ENCODE results near the gene KHDRBS2.

The KHDRBS2 gene

GRCh38 chr6:62285612-62286469, at the start of gene KHDRBS2:
Gene KHDRBS2, minus strand, starts transcription at chr6:62286225.
- H3K4me3 ChIP-seq (ENCODE audit: low read depth, low read length), result no peak within 1 kb of the TSS
- no peak for TF ChIP-seq CTCF (IDR thresholded peaks at IDR 0.05; ENCODE audit: insufficient read depth, low read length, missing control alignments)
- ChIA-PET POLR2A (no interaction called here), CTCF (no interaction called here)
- no peak for DNase-seq (ENCODE audit: low read depth, low spot score)

DNA sequence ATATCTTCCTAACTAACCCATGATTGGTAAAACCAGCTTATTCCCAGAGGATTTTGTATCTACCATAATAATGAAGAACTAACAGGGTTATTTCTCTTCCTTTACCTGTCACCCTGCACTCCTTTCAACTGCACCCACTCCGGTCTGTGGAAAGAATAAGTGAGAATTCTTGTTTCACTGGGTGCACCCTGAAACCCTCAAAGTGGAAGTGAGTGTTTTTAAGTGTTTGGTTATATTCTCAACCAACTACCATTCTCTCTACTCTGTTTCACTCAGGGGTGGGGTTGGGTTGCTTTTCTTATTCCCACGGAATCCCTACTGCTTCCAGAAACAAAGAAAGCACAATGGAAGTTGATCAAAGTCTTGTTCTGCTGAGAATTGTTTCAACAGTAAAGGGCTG, 42.6 kb upstream of the KHDRBS2 start:
- ChIA-PET POLR2A (no interaction called here), CTCF (no interaction called here)
- DNase-seq (ENCODE audit: low read depth, low spot score), result no peak

GRCh38 chr6:62324834-62325233, 38.8 kb upstream of the KHDRBS2 start:
- POLR2A ChIA-PET, result no interaction called here
- CTCF ChIA-PET, result no interaction called here
- no peak overlapping the region for H3K4me3 ChIP-seq (ENCODE audit: low read depth, low read length)
- DNase-seq (ENCODE audit: low read depth, low spot score), result no peak
- no peak for TF ChIP-seq CTCF (IDR thresholded peaks at IDR 0.05; ENCODE audit: insufficient read depth, low read length, missing control alignments)

More for the DNA sequence above, 42.6 kb upstream of the KHDRBS2 start:
- no peak for TF ChIP-seq CTCF (IDR thresholded peaks at IDR 0.05; ENCODE audit: insufficient read depth, low read length, missing control alignments)
- no peak overlapping the region for H3K4me3 ChIP-seq (ENCODE audit: low read depth, low read length)

- no peak overlapping the region for H3K4me3 ChIP-seq (ENCODE audit: low read depth, low read length)
- no peak for TF ChIP-seq CTCF (IDR thresholded peaks at IDR 0.05; ENCODE audit: insufficient read depth, low read length, missing control alignments)
- CTCF ChIA-PET, result no interaction called here
- no peak for DNase-seq (ENCODE audit: low read depth, low spot score)
- POLR2A ChIA-PET, result no interaction called here
Measured at GRCh38 chr6:62323818-62324431, 37.9 kb upstream of the KHDRBS2 start.

DNA sequence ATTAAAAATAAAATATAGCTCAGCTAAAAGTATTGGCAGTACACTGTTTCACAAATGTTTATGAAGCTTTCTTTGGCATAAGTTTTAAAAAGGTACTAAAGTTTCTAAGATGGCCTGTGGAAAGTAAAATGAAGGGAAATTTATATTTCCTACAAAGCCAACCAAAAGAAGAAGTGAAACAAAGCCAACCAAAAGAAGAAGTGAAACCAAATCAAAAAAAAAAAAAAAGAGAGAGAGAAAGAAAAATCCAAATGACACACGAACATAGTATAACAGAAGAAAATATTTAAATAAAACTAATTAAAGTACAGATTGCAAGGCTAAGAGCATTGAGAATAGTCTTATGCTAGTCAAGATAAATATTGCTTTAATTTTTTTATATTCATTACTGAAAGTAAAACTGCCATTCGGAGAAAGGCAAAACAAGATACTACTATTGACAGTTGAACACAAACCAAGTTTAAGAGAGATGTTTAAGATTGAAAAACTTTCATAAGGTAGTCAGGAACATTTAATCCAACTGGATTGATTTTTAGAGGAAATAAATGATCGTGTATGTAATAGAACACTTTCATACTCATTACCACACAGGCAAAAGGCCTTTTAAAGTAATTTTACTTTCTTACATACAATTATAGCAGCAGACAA, 12.8 kb upstream of the KHDRBS2 start:
- ChIA-PET POLR2A (no interaction called here), CTCF (no interaction called here)
- no peak for DNase-seq (ENCODE audit: low read depth, low spot score)
- no peak for TF ChIP-seq CTCF (IDR thresholded peaks at IDR 0.05; ENCODE audit: insufficient read depth, low read length, missing control alignments)
- no peak overlapping the region for H3K4me3 ChIP-seq (ENCODE audit: low read depth, low read length)

- no peak for DNase-seq (ENCODE audit: low read depth, low spot score)
Measured at GRCh38 chr6:62296541-62296940, 10.5 kb upstream of the KHDRBS2 start.

More at GRCh38 chr6:62296541-62296940, 10.5 kb upstream of the KHDRBS2 start:
- ChIA-PET POLR2A (no interaction called here), CTCF (no interaction called here)
- H3K4me3 ChIP-seq (ENCODE audit: low read depth, low read length), result no peak overlapping the region
- TF ChIP-seq CTCF (IDR thresholded peaks at IDR 0.05; ENCODE audit: insufficient read depth, low read length, missing control alignments), result no peak
